Raji (cell line): ENCODE data around the gene PHYHD1.

Experiments
- POLR2A ChIP-seq: IDR thresholded peaks from 2 replicates; pipeline ENCODE4 v1.6.1; 2011; ENCODE audit warnings: low read depth, low read length, control low read depth; ENCODE audit not compliant: insufficient read depth

PHYHD1 gene

DNA sequence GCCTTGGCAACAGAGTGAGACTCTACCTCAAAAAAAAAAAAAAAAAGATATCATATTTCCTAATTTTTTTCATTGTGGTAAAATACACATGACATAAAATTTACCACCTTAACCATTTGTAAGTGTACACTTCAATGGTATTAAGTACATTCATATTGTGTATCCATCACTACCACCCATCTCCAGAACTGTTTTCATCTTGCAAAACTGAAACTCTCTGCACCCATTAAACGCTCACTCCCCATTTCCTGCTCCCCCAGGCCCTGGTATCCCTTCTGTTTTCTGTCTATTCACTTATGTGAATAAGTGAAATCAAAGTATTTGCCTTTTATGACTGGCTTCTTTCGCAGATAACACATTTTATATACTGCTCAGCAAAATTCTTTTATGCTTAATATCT lies 26.0 kb upstream of the PHYHD1 start:
- no peak for TF ChIP-seq POLR2A

DNA sequence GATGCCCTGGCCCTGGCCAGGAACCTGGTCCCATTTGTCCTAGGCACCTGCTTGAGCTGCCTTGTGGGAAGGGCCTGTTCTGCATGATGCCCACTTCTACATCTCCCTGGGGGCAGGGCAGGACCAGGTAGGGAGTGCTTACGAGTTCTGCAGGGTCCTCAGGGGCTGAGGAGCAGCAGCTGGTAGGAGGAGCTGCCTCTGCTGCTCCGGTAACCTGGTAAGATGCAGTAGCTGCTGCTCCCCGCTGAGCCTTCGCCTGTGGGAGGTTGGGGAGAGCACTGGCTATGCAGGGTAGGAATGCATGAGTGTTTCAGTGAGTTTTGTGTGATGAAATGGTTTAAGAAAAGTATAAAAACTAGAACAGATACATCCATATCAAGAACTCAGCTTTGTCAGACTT lies 25.2 kb upstream of the PHYHD1 start:
- no peak for TF ChIP-seq POLR2A

DNA sequence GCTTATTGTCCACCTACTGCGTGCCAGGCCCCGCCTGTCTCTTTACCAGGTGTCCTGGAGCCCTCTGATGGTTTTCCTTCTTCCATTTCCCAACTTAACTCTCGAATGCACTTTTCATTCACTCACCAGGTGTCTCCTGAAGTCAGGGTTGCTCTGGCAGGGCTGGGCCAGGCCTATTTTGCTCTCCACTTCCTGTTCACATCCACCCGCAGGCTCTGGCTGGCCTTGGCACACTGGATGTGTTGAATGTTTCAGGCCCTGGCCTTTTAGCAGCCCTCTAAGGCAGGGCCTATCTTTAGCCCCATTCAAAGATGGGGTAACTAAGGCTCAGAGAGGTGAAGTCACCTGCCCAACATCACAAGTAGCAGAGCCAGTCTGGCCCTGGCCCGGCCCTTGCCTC lies 22.4 kb upstream of the PHYHD1 start:
- no peak for TF ChIP-seq POLR2A

DNA sequence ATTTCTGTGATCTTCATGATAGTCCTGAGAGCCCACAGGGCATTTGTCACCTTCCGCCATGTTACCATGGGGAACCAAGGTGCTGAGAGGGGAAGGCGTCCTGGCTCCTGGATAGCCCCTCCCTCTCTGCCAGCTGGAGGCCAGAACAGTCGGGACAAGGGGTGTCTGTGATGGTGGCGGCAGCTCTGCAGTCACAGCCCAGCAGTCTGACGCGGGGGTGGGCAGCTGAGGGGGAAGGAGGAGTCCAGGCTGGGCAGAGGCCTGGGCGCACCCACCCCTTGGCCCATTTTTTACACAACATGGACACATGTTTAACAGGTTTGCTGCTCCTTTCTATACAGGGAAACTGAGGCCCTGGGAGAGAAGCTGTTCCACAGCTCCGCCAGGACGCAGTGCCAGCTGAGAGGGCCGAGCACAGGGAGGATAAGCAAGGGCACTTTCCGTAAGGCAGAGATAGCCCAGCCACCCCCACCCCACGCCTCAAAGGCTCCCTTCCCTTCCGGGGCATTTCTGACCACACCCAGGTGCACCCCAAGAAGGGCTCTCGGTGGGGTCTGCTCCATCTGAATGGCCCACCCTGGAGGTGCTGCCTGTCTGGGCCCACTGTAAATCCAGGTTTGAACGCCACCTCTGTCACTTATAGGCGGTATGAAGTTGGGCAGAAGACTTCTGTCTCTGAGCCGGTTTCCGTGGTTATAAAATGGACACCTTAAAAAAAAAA lies 21.8 kb upstream of the PHYHD1 start:
- no peak for TF ChIP-seq POLR2A

DNA sequence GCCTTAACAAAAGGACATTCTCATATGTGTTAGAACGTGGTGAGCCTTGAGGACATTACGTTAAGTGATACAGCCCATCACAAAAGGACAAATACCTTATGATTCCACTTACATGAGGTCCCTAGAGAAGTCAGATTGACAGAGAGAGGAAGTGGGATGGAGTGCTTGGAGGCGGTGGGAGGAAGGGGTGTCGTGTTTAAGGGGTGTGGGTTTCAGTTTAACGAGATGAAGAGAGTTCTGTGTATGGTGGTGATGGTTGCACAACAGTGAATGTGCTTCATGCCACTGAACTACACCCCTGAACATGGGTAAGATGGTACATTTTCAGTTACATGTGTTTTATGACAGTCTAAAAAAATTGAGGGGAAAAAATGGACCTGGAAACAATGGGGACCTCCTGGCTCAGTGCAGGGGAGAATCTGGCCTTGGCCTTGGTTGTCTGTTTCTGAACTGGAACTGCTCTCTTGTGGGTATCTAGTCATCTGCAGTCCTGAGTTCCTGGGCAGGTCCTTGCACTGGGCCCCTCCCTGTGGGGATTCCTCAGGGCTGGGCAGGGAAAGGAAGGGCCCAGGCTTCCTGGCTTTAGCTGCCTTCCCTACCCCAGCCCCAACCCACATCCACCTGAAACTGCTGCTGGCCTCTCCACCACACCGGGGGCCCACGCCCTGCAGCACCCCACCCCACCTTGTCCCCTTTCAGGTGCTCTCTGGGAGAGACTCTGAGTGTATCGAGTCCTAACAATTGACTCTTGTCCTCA lies 21.0 kb upstream of the PHYHD1 start:
- no peak for TF ChIP-seq POLR2A

DNA sequence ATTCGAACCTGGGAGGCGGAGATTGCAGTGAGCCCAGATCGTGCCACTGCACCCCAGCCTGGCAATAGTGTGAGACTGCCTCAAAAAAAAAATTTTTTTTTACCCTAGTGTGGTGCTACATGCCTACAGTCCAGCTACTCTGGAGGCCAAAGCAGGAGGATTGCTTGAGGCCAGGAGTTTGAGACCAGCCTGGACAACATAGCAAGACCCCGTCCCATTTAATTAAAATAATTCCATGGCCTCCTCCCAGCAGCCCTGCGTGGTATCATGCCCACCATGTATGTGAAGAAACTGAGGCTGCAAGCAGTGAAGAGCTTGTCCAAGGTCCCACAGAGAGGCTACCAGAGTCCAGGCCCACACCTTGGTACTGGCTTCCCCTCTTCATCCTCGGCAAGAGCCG lies 19.4 kb upstream of the PHYHD1 start:
- no peak for TF ChIP-seq POLR2A

DNA sequence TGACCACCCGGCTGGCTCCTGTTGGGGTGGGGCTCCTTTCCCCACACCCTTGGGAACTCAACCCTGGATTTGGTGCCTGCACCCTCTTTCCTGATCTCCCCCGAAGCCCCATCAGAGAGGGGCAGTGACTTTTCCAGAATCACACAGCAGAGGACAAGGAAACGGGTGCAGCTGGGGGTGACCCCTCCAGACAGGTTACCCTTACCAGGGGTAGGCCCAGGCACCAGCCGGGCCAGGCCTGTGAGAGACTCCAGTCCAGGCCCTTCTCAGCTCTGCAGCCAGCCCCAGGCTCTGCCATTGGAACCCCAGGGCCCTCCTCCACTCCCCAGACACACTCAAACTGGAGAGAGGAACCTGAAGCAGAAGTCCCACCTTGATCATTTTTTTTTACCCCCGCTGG lies 19.0 kb upstream of the PHYHD1 start:
- no peak for TF ChIP-seq POLR2A

DNA sequence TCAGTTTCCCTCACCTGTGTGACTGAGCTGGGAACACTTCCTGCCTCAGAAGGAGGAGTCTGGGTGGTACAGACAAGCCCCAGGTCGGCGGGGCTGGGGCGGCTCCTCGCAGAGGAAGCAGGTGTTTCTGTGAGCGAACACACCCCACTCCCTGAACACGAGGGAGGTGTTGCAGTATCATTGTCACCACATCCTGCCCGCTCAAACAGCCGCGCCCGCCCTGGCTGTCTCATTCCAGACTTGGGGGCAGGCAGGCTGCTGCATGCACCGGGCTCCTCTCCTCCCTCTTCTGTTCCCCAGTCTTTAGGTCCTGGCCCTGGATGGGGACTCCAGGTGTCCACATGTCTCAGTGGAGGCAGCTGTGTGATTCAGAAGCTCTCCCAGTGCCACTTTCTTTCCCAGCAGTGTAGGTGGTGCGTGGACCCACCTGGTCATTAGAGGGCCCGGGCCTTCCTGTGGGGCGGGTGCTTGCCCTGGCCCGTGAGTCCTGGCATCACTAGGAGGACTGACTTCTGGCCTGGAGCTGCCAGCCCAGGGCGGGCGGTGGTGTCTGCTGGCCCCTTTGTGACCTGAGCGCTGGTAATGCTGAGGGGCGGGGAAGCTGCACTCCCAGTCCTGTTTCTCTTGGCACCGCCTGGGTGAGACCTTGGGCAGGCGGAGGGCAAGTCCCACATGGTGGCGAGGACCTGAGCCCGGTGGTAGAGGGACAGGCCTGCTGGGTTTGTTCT lies 18.3 kb upstream of the PHYHD1 start:
- TF ChIP-seq POLR2A, result no peak

DNA sequence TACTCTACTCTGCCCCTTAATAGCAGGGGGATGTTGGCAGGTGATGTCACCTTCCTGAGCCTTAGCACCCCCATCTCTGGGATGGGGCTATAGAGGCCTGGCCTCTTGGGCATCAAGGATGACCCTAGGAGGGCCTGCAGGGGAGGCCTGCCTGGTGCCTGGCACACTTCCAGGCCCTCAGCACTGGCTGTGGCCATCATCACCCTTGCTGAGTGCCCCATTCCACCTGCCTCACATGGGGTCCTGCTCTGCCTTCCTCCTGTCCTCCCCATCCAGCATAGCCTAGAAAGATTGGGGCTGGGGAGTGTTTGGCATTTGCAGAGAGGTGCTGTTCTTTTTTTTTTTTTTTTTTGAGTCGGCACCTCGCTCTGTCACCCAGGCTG lies 17.7 kb upstream of the PHYHD1 start:
- TF ChIP-seq POLR2A, result no peak

DNA sequence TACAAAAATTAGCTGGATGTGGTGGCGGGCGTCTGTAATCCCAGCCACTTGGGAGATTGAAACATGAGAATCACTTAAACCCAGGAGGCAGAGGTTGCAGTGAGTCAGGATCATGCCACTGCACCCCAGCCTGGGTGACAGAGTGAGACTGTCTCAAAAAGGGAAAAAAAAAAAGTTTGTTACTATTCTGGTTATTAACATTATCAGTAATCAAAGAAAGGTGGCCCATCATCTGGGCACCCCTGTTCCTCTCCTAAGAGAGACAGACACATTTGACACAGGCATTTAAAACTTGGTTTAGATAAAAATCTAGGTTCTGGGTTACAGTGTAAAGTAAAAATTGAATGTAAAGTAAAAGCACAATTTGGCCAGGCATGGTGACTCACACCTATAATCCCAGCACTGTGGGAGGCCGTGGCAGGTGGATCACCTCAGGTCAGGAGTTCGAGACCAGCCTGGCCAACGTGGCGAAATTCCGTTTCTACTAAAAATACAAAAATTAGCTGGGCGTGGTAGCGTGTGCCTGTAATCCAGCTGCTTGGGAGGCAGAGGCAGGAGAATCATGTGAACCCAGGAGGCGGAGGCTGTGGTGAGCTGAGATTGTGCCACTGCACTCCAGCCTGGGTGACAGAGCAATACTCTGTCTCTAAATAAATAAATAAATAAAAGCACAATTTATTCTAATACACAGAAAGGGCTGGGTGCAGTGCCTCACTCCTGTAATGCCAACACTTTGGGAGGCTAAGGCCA lies 16.7 kb upstream of the PHYHD1 start:
- no peak for TF ChIP-seq POLR2A

DNA sequence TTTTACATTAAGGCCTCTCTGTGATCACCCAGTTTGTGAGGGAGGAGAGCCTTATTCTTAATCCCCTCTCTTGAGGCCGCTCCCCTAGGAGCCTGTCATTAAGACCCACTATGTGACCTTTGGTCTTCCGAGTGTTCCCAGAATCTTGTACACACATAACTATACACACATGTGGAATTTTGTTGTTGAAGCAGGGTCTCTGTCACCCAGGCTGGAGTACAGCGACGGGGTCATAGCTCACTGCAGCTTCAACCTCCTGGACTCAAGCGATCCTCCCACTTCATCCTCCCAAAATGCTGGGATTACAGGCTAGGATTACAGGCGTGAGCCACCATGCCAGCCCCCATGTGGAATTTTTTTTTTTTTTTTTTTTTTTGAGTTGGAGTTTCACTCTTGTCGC lies 14.8 kb upstream of the PHYHD1 start:
- TF ChIP-seq POLR2A, result no peak

DNA sequence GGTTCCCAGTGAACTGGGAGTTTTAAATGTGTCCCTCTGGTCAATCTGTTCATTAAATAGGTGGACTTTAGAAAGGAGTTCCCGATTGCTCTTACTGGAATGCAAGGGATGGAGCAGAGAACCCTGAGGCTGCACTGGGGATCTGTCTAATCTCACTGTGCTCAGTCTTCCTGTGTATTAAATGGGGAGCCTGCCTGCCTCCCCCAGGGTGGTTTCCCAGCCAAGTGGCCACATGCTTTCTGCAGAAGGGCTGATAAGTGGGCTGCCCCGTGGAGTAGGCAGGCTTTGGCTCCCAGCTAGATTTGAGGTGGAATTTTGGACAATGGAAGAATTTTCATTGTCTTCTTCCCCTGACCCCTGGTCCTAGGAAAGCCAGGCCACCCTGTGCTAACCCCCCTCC lies 14.0 kb upstream of the PHYHD1 start:
- TF ChIP-seq POLR2A, result no peak

DNA sequence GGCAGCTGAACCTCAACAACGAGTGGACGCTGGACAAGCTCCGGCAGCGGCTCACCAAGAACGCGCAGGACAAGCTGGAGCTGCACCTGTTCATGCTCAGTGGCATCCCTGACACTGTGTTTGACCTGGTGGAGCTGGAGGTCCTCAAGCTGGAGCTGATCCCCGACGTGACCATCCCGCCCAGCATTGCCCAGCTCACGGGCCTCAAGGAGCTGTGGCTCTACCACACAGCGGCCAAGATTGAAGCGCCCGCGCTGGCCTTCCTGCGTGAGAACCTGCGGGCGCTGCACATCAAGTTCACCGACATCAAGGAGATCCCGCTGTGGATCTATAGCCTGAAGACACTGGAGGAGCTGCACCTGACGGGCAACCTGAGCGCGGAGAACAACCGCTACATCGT lies 12.4 kb upstream of the PHYHD1 start:
- no peak for TF ChIP-seq POLR2A

DNA sequence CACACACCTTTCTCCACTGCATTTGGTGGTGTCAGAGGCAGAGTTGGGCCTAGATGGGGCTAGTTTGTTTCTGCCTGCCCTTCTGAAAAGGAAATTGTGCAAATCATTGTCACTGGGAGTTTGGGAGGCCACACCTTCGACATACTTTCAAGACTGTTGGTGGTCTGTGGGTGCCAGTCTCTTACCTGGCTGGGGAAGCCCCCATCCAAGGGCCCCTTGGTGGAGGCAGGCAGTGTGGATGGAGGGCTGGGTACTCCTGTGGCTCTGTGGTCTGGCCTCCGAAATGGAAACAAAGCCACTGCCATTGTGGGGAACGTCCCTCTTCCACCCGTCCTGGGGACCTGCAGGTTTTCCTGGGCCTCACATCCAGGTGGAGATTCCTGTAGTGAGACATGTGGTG lies 10.9 kb upstream of the PHYHD1 start:
- no peak for TF ChIP-seq POLR2A

DNA sequence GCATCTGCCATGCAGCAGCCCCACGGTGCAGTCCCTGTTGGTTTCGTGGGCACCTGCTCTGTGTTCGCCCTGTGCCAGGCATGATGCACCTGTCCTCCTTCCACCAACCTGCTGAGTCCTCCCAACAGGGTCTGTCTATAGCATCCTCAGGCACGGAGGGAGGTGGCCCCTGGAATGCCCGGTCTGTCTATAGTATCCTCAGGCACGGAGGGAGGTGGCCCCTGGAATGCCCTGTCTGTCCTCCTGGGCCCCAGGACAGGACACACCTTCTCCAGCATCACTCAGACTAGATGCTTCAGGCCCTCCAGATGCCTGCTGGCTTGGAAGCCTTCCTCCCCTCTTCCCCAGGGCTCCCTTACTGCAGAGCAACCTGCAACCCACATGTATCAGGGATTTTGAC lies 9.9 kb upstream of the PHYHD1 start:
- no peak for TF ChIP-seq POLR2A
